A549 (cell line): Measurements from ENCODE around the gene ERN1.

Source experiments
- SMC3 ChIP-seq: fragments of >200 bp; sonication (Bioruptor Twin); formaldehyde crosslinking; IDR thresholded peaks from 3 replicates; pipeline ENCODE4 v1.6.1; 2018; ENCODE audit warnings: inconsistent platforms
- ZC3H11A ChIP-seq: fragments of 450-650 bp; IDR thresholded peaks from 2 replicates; pipeline ENCODE4 v1.6.1; 2014; ENCODE audit warnings: antibody characterized with exemption, mild to moderate bottlenecking
- TF ChIP-seq, protein P1 (sequence below): fragments of >200 bp; sonication (Bioruptor Twin); formaldehyde crosslinking; IDR thresholded peaks from 3 replicates; pipeline ENCODE4 v1.5.1; 2016

DNA sequence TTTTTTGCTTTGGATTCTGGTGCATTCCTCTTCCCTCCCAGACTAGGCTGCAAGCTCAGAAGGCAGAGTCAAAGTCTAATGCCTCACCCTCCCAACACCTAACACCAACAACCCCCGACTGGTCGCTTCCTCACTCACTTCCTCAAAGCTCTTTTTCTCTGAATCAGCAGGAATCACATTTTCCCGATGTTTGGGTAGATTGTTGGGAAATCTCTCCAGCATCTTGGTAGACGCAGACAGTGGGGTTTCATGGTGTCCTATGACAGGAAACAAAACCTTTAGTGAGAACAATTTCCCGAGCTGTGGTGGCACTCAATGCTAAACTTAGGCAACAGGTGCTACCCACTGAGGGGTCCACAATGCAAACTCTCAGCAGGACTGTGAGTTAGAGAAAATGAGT is 69.6 kb downstream of the ERN1 start:
- TF ChIP-seq, protein P1, sequence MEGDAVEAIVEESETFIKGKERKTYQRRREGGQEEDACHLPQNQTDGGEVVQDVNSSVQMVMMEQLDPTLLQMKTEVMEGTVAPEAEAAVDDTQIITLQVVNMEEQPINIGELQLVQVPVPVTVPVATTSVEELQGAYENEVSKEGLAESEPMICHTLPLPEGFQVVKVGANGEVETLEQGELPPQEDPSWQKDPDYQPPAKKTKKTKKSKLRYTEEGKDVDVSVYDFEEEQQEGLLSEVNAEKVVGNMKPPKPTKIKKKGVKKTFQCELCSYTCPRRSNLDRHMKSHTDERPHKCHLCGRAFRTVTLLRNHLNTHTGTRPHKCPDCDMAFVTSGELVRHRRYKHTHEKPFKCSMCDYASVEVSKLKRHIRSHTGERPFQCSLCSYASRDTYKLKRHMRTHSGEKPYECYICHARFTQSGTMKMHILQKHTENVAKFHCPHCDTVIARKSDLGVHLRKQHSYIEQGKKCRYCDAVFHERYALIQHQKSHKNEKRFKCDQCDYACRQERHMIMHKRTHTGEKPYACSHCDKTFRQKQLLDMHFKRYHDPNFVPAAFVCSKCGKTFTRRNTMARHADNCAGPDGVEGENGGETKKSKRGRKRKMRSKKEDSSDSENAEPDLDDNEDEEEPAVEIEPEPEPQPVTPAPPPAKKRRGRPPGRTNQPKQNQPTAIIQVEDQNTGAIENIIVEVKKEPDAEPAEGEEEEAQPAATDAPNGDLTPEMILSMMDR: no peak
- TF ChIP-seq SMC3 (no peak), ZC3H11A (no peak)
